ENCODE results near the gene STX1A.
A peak's percentile ranks its signal among the peaks of the same experiment; 100 is the strongest.

STX1A gene

GRCh38 chr7:73701357-73701995 lies 18.0 kb downstream of the STX1A start:
- DNase-seq (ENCODE audit: low spot score), result peak; percentile 73
- TF ChIP-seq CTCF (IDR thresholded peaks at IDR 0.05; ENCODE audit: extremely low read depth, missing control alignments), result peak; percentile 27

GRCh38 chr7:73700581-73701134 lies 18.8 kb downstream of the STX1A start:
- TF ChIP-seq CTCF (IDR thresholded peaks at IDR 0.05; ENCODE audit: extremely low read depth, missing control alignments), result no peak
- no peak for DNase-seq (ENCODE audit: low spot score)

- TF ChIP-seq CTCF (IDR thresholded peaks at IDR 0.05; ENCODE audit: extremely low read depth, missing control alignments), result no peak
- DNase-seq (ENCODE audit: low spot score), result no peak
Observed at GRCh38 chr7:73700069-73700423, 19.4 kb downstream of the STX1A start.

DNA sequence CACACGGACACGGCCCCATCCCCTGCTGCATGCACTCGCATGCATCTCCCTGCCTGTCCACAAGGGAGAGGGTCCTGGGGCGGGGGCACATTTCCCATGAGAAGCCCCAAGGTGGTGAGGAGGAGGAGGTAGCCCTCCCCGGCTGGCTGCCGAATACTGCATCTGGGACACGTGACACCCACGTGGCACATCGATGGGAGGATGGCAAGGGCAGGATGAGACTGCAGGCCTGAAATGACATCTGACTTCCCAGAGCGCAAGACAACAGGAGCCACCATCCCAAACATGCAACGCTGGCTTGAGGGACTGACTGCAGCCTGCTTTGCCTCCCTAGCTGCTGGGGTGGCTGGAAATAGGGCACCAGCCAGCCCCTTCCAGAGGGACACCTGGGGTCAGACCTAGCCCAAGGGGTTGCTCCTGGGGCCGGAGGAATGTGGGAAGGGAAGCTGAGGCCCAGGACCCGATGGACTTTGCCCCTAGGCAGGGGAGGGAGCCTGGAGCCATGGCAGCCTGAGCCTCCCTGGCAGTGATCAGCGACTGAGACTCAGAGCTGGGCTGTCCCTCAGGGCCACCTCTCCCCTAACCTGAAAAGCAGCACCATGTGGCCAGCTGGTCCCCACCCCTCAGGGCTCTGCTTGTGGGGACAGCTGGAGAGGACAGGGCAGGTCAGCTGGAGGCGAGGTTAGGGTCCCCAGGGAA lies 19.9 kb downstream of the STX1A start:
- no peak for TF ChIP-seq CTCF (IDR thresholded peaks at IDR 0.05; ENCODE audit: extremely low read depth, missing control alignments)
- DNase-seq (ENCODE audit: low spot score), result no peak

DNA sequence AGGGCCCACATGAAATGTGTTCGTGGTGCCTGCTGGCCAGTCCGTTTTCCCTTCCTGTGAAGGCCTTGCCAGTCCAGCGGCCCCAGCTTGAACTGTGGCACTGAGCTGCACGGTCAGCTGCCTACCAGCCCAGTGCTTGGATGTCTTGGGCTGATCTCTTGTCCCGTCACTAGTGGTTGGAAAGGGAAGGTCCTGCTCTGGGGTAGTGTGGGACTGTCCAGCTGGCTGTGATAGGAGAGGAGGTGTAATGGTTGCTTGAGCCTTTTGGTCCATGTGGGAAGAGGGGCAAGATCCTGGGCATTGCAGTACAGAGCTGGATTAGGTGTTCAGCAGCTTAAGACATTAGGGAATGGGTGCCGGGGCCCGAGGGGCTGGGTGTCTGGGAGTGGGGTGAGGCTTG lies 21.1 kb downstream of the STX1A start:
- DNase-seq (ENCODE audit: low spot score), result no peak
- no peak for TF ChIP-seq CTCF (IDR thresholded peaks at IDR 0.05; ENCODE audit: extremely low read depth, missing control alignments)

DNA sequence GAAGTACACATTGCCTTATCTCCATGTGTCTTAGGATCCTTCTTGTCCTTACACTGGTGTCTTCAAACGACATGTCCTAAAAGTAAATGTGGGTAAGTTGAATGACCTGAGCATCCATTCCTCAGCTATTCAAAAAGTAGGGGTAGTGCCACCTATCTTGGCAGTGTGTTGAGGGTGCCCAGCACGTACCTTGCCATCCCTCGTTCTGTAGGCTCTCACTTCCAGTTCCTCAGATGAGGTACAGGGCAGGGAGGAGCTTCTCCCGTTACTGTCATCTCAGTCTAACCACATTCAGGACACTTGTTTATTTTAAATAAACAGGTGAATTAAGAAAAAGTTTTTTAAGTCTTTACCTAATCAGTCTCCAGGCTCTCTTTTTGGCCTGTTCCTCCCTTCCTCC lies 23.1 kb downstream of the STX1A start:
- no peak for TF ChIP-seq CTCF (IDR thresholded peaks at IDR 0.05; ENCODE audit: extremely low read depth, missing control alignments)
- no peak for DNase-seq (ENCODE audit: low spot score)

DNA sequence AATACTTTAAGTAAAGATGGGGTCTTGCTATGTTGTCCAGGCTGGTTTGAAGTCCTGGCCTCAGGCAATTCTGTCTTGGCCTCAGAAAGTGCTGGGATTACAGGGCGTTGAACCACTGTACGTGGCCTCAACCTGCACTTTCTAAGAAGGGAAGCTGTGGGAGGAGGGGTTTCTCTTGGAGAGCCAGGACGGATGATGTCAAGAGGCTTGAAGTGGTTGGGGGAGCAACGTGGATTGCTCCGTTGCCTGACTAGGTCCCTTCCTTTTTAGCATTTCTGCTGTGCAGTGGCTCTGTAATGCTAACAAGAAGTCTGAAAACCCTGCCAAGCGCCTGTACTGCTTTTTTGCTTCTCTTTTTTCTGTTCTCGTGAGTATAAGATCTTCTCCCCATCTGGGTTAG lies 28.8 kb downstream of the STX1A start:
- TF ChIP-seq CTCF (IDR thresholded peaks at IDR 0.05; ENCODE audit: extremely low read depth, missing control alignments), result no peak
- DNase-seq (ENCODE audit: low spot score), result no peak
